Measurements from ENCODE around the gene KAZALD1. TPM values are rescaled to one million over a fixed set of nuclear protein-coding genes. Genes with fewer than 3 reads are reported as not detected.
A peak's percentile ranks its signal among the peaks of the same experiment; 100 is the strongest.

The KAZALD1 gene
- total and polyA plus RNA-seq, 10 of the 15 experiments (the other 5 are each of a cell fraction or from before 2014, with no cell fraction given) = 0.10 to 4.3 (median 1.9) TPM

DNA sequence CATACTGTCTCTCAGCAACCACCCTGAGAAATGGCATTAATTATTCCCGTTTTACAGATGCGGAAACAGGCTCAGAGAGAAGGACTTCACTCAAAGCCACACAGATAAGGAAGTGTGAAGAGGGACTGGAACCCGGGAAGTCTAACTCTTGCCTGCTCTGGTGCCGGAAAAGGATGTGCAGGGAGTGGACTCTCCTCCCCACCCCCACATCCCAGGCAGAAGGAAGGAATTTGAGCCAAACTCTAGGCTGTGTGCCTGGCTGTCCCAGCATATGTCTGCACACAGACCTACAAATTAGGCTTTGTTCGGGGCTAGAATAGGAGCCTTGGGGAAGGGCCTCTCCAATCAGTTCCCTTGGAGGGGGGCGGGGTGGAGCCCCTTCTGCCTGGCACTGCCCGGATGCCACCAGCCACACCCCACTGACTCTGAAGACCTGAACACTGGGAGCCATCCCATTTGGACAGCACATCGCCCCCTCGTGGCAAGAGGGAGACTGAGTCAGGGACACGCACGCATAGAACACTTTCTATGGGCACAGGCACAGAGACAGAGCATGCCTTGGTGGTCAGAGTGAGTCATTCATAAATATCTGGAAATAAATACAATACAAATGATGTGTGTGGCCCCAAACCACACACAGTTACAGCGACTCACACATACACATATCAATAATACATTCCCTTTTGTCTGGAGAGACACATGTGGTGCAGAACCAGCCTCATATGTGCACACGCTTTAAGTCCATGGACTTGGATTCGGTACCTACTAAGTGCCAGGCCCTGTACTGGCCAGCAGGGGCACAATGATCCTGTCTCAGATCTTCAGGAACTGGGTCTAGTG is 49.0 kb upstream of the KAZALD1 start (continued):
- TF ChIP-seq, protein P1, sequence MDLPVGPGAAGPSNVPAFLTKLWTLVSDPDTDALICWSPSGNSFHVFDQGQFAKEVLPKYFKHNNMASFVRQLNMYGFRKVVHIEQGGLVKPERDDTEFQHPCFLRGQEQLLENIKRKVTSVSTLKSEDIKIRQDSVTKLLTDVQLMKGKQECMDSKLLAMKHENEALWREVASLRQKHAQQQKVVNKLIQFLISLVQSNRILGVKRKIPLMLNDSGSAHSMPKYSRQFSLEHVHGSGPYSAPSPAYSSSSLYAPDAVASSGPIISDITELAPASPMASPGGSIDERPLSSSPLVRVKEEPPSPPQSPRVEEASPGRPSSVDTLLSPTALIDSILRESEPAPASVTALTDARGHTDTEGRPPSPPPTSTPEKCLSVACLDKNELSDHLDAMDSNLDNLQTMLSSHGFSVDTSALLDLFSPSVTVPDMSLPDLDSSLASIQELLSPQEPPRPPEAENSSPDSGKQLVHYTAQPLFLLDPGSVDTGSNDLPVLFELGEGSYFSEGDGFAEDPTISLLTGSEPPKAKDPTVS (IDR thresholded peaks at IDR 0.05; ENCODE audit: low read depth, low read length) = no peak
- TF ChIP-seq, protein P2, sequence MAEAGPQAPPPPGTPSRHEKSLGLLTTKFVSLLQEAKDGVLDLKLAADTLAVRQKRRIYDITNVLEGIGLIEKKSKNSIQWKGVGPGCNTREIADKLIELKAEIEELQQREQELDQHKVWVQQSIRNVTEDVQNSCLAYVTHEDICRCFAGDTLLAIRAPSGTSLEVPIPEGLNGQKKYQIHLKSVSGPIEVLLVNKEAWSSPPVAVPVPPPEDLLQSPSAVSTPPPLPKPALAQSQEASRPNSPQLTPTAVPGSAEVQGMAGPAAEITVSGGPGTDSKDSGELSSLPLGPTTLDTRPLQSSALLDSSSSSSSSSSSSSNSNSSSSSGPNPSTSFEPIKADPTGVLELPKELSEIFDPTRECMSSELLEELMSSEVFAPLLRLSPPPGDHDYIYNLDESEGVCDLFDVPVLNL (IDR thresholded peaks at IDR 0.05; ENCODE audit: low read depth, low read length) = no peak
- TF ChIP-seq POLR2AphosphoS2 (IDR thresholded peaks at IDR 0.05; ENCODE audit: low read depth, low read length) (no peak), CHD1 (IDR thresholded peaks at IDR 0.05; ENCODE audit: low read depth, low read length) (no peak), SUZ12 (IDR thresholded peaks at IDR 0.05; ENCODE audit: unreplicated experiment) (no peak), NR2C2 (IDR thresholded peaks at IDR 0.05; ENCODE audit: borderline replicate concordance, control insufficient read depth, insufficient read length, low read depth) (no peak), BCL11A (IDR thresholded peaks at IDR 0.05; ENCODE audit: low read depth, low read length) (no peak), CREB1 (IDR thresholded peaks at IDR 0.05; ENCODE audit: low read depth) (no peak), RAD21 (IDR thresholded peaks at IDR 0.05; ENCODE audit: insufficient read depth, low read depth, low read length) (peak; percentile 65), JUND (IDR thresholded peaks at IDR 0.05; ENCODE audit: low read depth, low read length) (0 out of 2 replicates have a peak, but pooled peaks have one; percentile 33), ZNF274 (IDR thresholded peaks at IDR 0.05; ENCODE audit: insufficient read depth, insufficient read length) (no peak), ETV6 (conservative IDR thresholded peaks at IDR 0.05 in 1 of 2, IDR thresholded peaks at IDR 0.05 in 1 of 2; ENCODE audit: borderline replicate concordance in 1 of 2, low read depth in 1 of 2) (no peak), RBBP5 (conservative IDR thresholded peaks at IDR 0.05) (no peak)
- TF ChIP-seq, protein P3, sequence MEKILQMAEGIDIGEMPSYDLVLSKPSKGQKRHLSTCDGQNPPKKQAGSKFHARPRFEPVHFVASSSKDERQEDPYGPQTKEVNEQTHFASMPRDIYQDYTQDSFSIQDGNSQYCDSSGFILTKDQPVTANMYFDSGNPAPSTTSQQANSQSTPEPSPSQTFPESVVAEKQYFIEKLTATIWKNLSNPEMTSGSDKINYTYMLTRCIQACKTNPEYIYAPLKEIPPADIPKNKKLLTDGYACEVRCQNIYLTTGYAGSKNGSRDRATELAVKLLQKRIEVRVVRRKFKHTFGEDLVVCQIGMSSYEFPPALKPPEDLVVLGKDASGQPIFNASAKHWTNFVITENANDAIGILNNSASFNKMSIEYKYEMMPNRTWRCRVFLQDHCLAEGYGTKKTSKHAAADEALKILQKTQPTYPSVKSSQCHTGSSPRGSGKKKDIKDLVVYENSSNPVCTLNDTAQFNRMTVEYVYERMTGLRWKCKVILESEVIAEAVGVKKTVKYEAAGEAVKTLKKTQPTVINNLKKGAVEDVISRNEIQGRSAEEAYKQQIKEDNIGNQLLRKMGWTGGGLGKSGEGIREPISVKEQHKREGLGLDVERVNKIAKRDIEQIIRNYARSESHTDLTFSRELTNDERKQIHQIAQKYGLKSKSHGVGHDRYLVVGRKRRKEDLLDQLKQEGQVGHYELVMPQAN (conservative IDR thresholded peaks at IDR 0.05) = no peak
- TF ChIP-seq, protein P4, sequence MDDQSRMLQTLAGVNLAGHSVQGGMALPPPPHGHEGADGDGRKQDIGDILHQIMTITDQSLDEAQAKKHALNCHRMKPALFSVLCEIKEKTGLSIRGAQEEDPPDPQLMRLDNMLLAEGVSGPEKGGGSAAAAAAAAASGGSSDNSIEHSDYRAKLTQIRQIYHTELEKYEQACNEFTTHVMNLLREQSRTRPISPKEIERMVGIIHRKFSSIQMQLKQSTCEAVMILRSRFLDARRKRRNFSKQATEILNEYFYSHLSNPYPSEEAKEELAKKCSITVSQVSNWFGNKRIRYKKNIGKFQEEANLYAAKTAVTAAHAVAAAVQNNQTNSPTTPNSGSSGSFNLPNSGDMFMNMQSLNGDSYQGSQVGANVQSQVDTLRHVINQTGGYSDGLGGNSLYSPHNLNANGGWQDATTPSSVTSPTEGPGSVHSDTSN (IDR thresholded peaks at IDR 0.05; ENCODE audit: insufficient replicate concordance, low read depth, low read length) = no peak
- TF ChIP-seq, protein P5, sequence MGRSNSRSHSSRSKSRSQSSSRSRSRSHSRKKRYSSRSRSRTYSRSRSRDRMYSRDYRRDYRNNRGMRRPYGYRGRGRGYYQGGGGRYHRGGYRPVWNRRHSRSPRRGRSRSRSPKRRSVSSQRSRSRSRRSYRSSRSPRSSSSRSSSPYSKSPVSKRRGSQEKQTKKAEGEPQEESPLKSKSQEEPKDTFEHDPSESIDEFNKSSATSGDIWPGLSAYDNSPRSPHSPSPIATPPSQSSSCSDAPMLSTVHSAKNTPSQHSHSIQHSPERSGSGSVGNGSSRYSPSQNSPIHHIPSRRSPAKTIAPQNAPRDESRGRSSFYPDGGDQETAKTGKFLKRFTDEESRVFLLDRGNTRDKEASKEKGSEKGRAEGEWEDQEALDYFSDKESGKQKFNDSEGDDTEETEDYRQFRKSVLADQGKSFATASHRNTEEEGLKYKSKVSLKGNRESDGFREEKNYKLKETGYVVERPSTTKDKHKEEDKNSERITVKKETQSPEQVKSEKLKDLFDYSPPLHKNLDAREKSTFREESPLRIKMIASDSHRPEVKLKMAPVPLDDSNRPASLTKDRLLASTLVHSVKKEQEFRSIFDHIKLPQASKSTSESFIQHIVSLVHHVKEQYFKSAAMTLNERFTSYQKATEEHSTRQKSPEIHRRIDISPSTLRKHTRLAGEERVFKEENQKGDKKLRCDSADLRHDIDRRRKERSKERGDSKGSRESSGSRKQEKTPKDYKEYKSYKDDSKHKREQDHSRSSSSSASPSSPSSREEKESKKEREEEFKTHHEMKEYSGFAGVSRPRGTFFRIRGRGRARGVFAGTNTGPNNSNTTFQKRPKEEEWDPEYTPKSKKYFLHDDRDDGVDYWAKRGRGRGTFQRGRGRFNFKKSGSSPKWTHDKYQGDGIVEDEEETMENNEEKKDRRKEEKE (IDR thresholded peaks at IDR 0.05) = no peak

Measured in GM12878 (cell line).